SK-N-SH (cell line): ENCODE data around the gene PTPRF. TPM values are rescaled to one million over a fixed set of nuclear protein-coding genes. Genes with fewer than 3 reads are reported as not detected.
"Not testable (repeated sequence)": the region's sequence is repeated elsewhere in the genome, so short reads cannot be mapped to it uniquely, and the experiment has no call there.

ENCODE experiments used
- CTCF ChIA-PET: fragments of 300-600, 350-600 bp; formaldehyde crosslinking; extraction: SDS; loops from one replicate; lab custom pipeline; 2021; lab: Yijun Ruan, JAX
- POLR2A ChIA-PET: fragments of 350-600 bp; sonication (Branson Sonifier 250); formaldehyde crosslinking; extraction: SDS; loops from one replicate; lab custom pipeline; 2020; ENCODE audit warnings: antibody characterized with exemption, inconsistent platforms; lab: Yijun Ruan, JAX
- DNase-seq: peaks from one replicate; pipeline ENCODE4 v3.0.0; 2012
- H2AFZ ChIP-seq: fragments of 200-600 bp; sonication (generic); 2 replicates; pipeline ENCODE4 v1.8.1; 2016; ENCODE audit warnings: antibody characterized with exemption, mild to moderate bottlenecking, low read depth
- H3F3A ChIP-seq: fragments of 200-600 bp; sonication (generic); replicated peaks from 2 replicates; pipeline ENCODE3; 2016; ENCODE audit warnings: antibody characterized with exemption, mild to moderate bottlenecking; ENCODE audit not compliant: insufficient read depth
- H3K27ac ChIP-seq, 2 experiments: fragments of 200-500 bp in 1 of 2; fragments of 200-600 bp in 1 of 2; sonication (Bioruptor generic) in 1 of 2; sonication (generic), shearing (Covaris generic) in 1 of 2; 2 replicates each; pipeline versions ENCODE4 v1.5.1 to v1.6.1; 2014 to 2016; ENCODE audit warnings: low read depth in 2 of 2, inconsistent platforms in 1 of 2, low read length in 1 of 2, mild to moderate bottlenecking in 1 of 2, mixed read lengths in 1 of 2
- H3K27me3 ChIP-seq: fragments of 200-600 bp; sonication (generic), shearing (Covaris generic); 2 replicates; pipeline ENCODE4 v1.6.1; 2016; ENCODE audit warnings: mixed run types; ENCODE audit not compliant: insufficient read depth
- H3K36me3 ChIP-seq, 2 experiments: fragments of 200-500 bp in 1 of 2; fragments of 200-600 bp in 1 of 2; sonication (Bioruptor generic) in 1 of 2; sonication (generic) in 1 of 2; replicated peaks in 1 of 2; 2 replicates each; pipeline versions ENCODE3 to v1.5.1; 2014 to 2016; ENCODE audit warnings: low read length in 1 of 2, mild to moderate bottlenecking in 1 of 2; ENCODE audit not compliant: insufficient read depth in 2 of 2, control insufficient read depth in 1 of 2
- H3K4me1 ChIP-seq, 2 experiments: fragments of 200-500 bp in 1 of 2; fragments of 200-600 bp in 1 of 2; sonication (Bioruptor generic) in 1 of 2; sonication (generic), shearing (Covaris generic) in 1 of 2; 2 replicates each; pipeline versions ENCODE4 v1.5.1 to v1.6.1; 2014 to 2016; ENCODE audit warnings: low read depth in 1 of 2, low read length in 1 of 2, mixed run types in 1 of 2; ENCODE audit not compliant: insufficient read depth in 2 of 2, control insufficient read depth in 1 of 2
- H3K4me2 ChIP-seq: fragments of 200-600 bp; sonication (generic), shearing (Covaris generic); 2 replicates; pipeline ENCODE4 v1.6.1; 2017; ENCODE audit warnings: mixed run types
- H3K4me3 ChIP-seq, 2 experiments: fragments of 200-500 bp in 1 of 2; fragments of 200-600 bp in 1 of 2; sonication (Bioruptor generic) in 1 of 2; sonication (generic), shearing (Covaris generic) in 1 of 2; 2 replicates each; pipeline versions ENCODE4 v1.5.1 to v1.8.1; 2014 to 2016; ENCODE audit warnings: low read depth in 2 of 2, inconsistent platforms in 1 of 2, low read length in 1 of 2, mild to moderate bottlenecking in 1 of 2, mixed read lengths in 1 of 2, moderate library complexity in 1 of 2
- H3K79me2 ChIP-seq: fragments of 200-600 bp; sonication (generic); 2 replicates; pipeline ENCODE4 v1.8.1; 2017; ENCODE audit warnings: mild to moderate bottlenecking; ENCODE audit not compliant: insufficient read depth
- H3K9ac ChIP-seq: fragments of 200-600 bp; sonication (generic); 2 replicates; pipeline ENCODE4 v1.6.1; 2017; ENCODE audit warnings: mixed run types
- H3K9me2 ChIP-seq: fragments of 200-600 bp; sonication (generic); 2 replicates; pipeline ENCODE4 v1.6.1; 2017; ENCODE audit warnings: mixed run types
- H3K9me3 ChIP-seq: fragments of 200-600 bp; sonication (generic); 2 replicates; pipeline ENCODE4 v1.6.1; 2017; ENCODE audit warnings: mixed run types, mild to moderate bottlenecking, moderate library complexity
- H4K20me1 ChIP-seq: fragments of 200-600 bp; sonication (generic); 2 replicates; pipeline ENCODE4 v1.6.1; 2017; ENCODE audit warnings: mild to moderate bottlenecking, mixed run types; ENCODE audit not compliant: insufficient read depth
- CHD2 ChIP-seq: fragments of 150-350 bp; IDR thresholded peaks from 2 replicates; pipeline ENCODE4 v1.6.1; 2018; ENCODE audit warnings: low read length; ENCODE audit not compliant: partially characterized antibody
- CTCF ChIP-seq: fragments of 200-600 bp; sonication (generic); IDR thresholded peaks from 2 replicates; pipeline ENCODE4 v1.6.1; 2017; ENCODE audit warnings: antibody characterized with exemption, mild to moderate bottlenecking, moderate library complexity
- ELF1 ChIP-seq: IDR thresholded peaks from 2 replicates; pipeline ENCODE4 v1.4.0; 2012
- EZH2phosphoT487 ChIP-seq: fragments of 200-600 bp; sonication (generic); IDR thresholded peaks from 2 replicates; pipeline ENCODE4 v1.6.1; 2017; ENCODE audit warnings: low read depth, mixed run types, mild to moderate bottlenecking, antibody characterized with exemption, moderate library complexity, borderline replicate concordance
- FOSL2 ChIP-seq: IDR thresholded peaks from 2 replicates; pipeline ENCODE4 v1.4.0; 2012; ENCODE audit warnings: low read depth, mild to moderate bottlenecking, moderate library complexity, borderline replicate concordance
- FOXJ3 ChIP-seq: sonication (generic); formaldehyde crosslinking; IDR thresholded peaks from 2 replicates; pipeline ENCODE4 v1.5.1; 2020; ENCODE audit warnings: mild to moderate bottlenecking, missing genetic modification reagents
- JUND ChIP-seq: IDR thresholded peaks from 2 replicates; pipeline ENCODE4 v1.4.0; 2012
- MEF2A ChIP-seq: IDR thresholded peaks from 2 replicates; pipeline ENCODE4 v1.4.0; 2012; ENCODE audit warnings: low read depth, borderline replicate concordance
- NFIC ChIP-seq: IDR thresholded peaks from 2 replicates; pipeline ENCODE4 v1.4.0; 2012; ENCODE audit warnings: borderline replicate concordance
- NRF1 ChIP-seq: IDR thresholded peaks from 2 replicates; pipeline ENCODE4 v1.6.1; 2012; ENCODE audit warnings: low read depth, mild to moderate bottlenecking, low read length
- RAD21 ChIP-seq: IDR thresholded peaks from 2 replicates; pipeline ENCODE4 v1.6.1; 2012; ENCODE audit warnings: mild to moderate bottlenecking, low read length
- REST ChIP-seq: IDR thresholded peaks from 2 replicates; pipeline ENCODE4 v1.6.1; 2012; ENCODE audit warnings: mild to moderate bottlenecking, low read depth, low read length, moderate library complexity
- RFX5 ChIP-seq: IDR thresholded peaks from 2 replicates; pipeline ENCODE4 v1.6.1; 2012; ENCODE audit warnings: mild to moderate bottlenecking, improper control_type of control experiment, low read length
- TAF1 ChIP-seq: IDR thresholded peaks from 2 replicates; pipeline ENCODE4 v1.6.1; 2012; ENCODE audit warnings: low read depth, mild to moderate bottlenecking, low read length, moderate library complexity, borderline replicate concordance
- TCF12 ChIP-seq: IDR thresholded peaks from 2 replicates; pipeline ENCODE4 v1.4.0; 2012
- TEAD4 ChIP-seq: IDR thresholded peaks from 2 replicates; pipeline ENCODE4 v1.4.0; 2012; ENCODE audit warnings: mild to moderate bottlenecking, borderline replicate concordance; ENCODE audit not compliant: insufficient read depth
- ZBTB33 ChIP-seq: IDR thresholded peaks from 2 replicates; pipeline ENCODE4 v1.4.0; 2012; ENCODE audit warnings: low read depth, borderline replicate concordance
- WGBS: methylation state at CpG from one replicate; pipeline ENCODE4 v1.1.6; 2017; ENCODE audit warnings: low lambda C conversion rate; 5-methylcytosine and 5-hydroxymethylcytosine counted together
- polyA plus RNA-seq, 3 experiments: library from polyadenylated mRNA; depleted of rRNA; stranded (reverse); fragments of >200 nt; gene quantifications; 2 replicates each; pipeline ENCODE4 v1.2.3, GENCODE V29; 2012
- TF ChIP-seq, protein P1 (sequence below): IDR thresholded peaks from 2 replicates; pipeline ENCODE4 v1.4.0; 2012; ENCODE audit warnings: low read depth, borderline replicate concordance

Gene PTPRF
- polyA plus RNA-seq, 1 of the 3 experiments (the other 2 are of a cell fraction): 72.7 TPM

GRCh38 chr1:43548285-43549271 is 17.9 kb downstream of the PTPRF start:
- WGBS: 68% methylated on average over 10 of the region's 18 CpGs
- no peak overlapping the region for H3K4me3 ChIP-seq
- H3K4me2 ChIP-seq: no peak overlapping the region
- no peaks in the 10 kb centered on the region for H4K20me1 ChIP-seq
- H3F3A ChIP-seq: no peaks in the 10 kb centered on the region
- H3K27me3 ChIP-seq: no peaks in the 10 kb centered on the region
- no peak overlapping the region for H3K9ac ChIP-seq
- ChIA-PET CTCF (interaction anchor here (0.9 to 1.2 kb wide), 2 partner anchors 10 to 386 kb away, joined by 3 read pairs; no protein-coding TSS in a partner anchor), POLR2A (interaction anchor here (1.6 kb wide), 1 partner anchor 10 kb away, joined by 6 read pairs; no protein-coding TSS in a partner anchor)
- no peaks in the 10 kb centered on the region for H3K9me3 ChIP-seq
- H3K36me3 ChIP-seq: no peaks in the 10 kb centered on the region
- peaks cover 0 to 24% of the 10 kb centered on the region in 2 experiments; a peak in 1 of 4 replicates for H3K4me1 ChIP-seq
- H3K79me2 ChIP-seq: no peaks in the 10 kb centered on the region; the same call in 1 of the 2 replicates
- no peak overlapping the region for H3K27ac ChIP-seq
- DNase-seq: no peak
- TF ChIP-seq JUND (no peak), NRF1 (no peak), ZBTB33 (no peak), FOSL2 (no peak), CTCF (no peak), ELF1 (no peak), EZH2phosphoT487 (no peak), TCF12 (no peak), TEAD4 (no peak), MEF2A (no peak), TAF1 (no peak), CHD2 (no peak), REST (no peak), NFIC (no peak), RAD21 (no peak), FOXJ3 (no peak), RFX5 (no peak)
- TF ChIP-seq, protein P1, sequence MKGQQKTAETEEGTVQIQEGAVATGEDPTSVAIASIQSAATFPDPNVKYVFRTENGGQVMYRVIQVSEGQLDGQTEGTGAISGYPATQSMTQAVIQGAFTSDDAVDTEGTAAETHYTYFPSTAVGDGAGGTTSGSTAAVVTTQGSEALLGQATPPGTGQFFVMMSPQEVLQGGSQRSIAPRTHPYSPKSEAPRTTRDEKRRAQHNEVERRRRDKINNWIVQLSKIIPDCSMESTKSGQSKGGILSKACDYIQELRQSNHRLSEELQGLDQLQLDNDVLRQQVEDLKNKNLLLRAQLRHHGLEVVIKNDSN: no peak
- H3K9me2 ChIP-seq: no peaks in the 10 kb centered on the region
- H2AFZ ChIP-seq: no peak overlapping the region

DNA sequence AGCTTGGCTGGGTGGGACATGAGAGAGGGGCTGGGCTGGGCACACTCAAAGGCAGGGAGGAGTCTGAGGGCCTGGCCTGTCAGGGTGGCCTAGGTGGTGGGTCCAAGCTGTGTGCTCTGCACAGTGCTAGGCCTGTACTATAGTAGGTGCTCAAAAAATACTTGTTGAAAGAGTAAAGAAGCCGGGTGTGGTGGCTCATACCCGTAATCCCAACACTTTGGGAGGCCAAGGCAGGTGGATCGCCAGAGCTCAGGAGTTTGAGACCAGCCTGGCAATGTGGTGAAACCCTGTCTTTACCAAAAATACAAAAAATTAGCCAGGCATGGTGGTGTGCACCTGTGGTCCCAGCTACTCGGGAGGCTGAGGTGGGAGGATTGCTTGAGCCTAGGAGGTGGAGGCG is 18.7 kb downstream of the PTPRF start:
- H3K9ac ChIP-seq, H2AFZ ChIP-seq, H3K27me3 ChIP-seq, H3K27ac ChIP-seq, H3K36me3 ChIP-seq, H4K20me1 ChIP-seq, H3K4me2 ChIP-seq, H3K79me2 ChIP-seq, H3F3A ChIP-seq, DNase-seq, H3K9me3 ChIP-seq, H3K9me2 ChIP-seq, H3K4me3 ChIP-seq: not testable (repeated sequence)
- peaks cover 0 to 24% of the 10 kb centered on the region in 2 experiments; a peak in 1 of 4 replicates for H3K4me1 ChIP-seq
- CTCF ChIA-PET: interaction anchor here (0.9 to 1.2 kb wide), 2 partner anchors 9 to 385 kb away, joined by 3 read pairs; no protein-coding TSS in a partner anchor
- 99% methylated on average over 5 of the region's 5 CpGs for WGBS
- POLR2A ChIA-PET: interaction anchor here (1.6 kb wide), 1 partner anchor 9 kb away, joined by 6 read pairs; no protein-coding TSS in a partner anchor
